OCI-M1 (cell line): ENCODE data around the gene FOLR1.
"Not testable (repeated sequence)": the region's sequence is repeated elsewhere in the genome, so short reads cannot be mapped to it uniquely, and the experiment has no call there.

Source experiments
- DNase-seq: peaks from one replicate; lab custom pipeline; 2025; lab: John Stamatoyannopoulos, UW

FOLR1 gene

DNA sequence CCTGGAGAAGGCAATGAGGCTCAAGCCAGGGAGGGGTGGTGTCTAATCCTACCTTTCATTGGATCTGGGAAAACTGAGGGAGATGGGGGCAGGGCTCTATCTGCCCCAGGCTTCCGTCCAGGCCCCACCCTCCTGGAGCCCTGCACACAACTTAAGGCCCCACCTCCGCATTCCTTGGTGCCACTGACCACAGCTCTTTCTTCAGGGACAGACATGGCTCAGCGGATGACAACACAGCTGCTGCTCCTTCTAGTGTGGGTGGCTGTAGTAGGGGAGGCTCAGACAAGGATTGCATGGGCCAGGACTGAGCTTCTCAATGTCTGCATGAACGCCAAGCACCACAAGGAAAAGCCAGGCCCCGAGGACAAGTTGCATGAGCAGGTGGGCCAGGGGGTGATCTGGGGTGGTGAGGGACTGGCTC is at the start of gene FOLR1:
Gene FOLR1, plus strand, starts transcription at position 180 of the 421 bp plus-strand sequence. Its CDS starts 34 bp downstream, at position 214.
- no peak for DNase-seq

GRCh38 chr11:72142543-72142942 is 49.4 kb upstream of the FOLR1 start:
- DNase-seq = not testable (repeated sequence)

- DNase-seq = no peak
Measured at GRCh38 chr11:72144807-72145565, 47.0 kb upstream of the FOLR1 start.

DNA sequence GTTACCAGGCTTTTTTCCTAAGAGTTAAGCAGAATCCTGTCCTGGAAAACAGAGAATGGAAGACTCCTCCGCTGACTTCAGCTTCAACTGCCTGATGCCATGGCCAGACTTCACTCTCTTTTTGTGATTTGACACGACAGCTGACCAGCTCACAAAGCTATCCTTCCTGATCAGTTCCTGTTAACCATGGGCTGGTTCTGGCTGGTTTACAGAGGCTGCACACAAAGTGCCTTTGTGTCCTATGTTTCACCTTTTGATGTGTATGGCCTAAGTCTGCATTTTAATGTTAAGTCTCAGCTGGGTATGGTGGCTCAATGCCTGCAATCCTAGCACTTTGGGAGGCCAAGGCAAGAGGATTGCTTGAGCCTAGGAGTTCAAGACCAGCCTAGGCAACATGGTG is 45.3 kb upstream of the FOLR1 start:
- peak; percentile 52 for DNase-seq

- DNase-seq = no peak
Measured at GRCh38 chr11:72150882-72151281, 41.1 kb upstream of the FOLR1 start.

DNA sequence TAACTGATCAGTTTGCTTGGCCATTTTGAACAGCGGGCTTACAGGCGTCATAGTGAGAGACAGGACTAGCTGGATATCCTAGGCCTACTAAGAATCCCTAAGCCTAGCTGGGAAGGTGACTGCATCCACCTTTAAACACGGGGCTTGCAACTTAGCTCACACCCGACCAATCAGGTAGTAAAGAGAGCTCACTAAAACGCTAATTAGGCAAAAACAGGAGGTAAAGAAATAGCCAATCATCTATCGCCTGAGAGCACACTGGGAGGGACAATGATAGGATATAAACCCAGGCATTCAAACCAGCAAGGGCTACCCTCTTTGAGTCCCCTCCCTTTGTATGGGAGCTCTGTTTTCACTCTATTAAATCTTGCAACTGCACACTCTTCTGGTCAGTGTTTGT is 38.1 kb upstream of the FOLR1 start:
- not testable (repeated sequence) for DNase-seq

DNA sequence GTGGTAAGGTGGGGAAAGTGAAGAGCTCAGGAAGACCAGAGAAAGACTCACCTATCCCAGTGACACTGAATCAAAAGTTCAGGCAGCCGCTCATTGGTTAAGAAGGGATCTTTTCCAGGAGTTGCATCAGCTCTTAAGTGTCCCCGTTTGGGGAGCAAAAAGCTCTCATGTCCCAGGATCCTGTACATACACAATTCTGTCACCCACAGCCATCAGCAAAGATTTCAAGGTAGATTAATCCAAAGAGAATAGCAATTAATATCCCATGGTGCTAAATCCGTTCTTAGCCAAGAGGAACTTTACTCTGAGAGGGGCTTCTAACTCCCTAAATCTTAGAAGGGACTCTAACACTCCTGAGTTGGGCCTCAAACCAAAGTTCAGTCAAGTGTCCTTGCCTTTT is 37.1 kb upstream of the FOLR1 start:
- peak; percentile 58 for DNase-seq

DNA sequence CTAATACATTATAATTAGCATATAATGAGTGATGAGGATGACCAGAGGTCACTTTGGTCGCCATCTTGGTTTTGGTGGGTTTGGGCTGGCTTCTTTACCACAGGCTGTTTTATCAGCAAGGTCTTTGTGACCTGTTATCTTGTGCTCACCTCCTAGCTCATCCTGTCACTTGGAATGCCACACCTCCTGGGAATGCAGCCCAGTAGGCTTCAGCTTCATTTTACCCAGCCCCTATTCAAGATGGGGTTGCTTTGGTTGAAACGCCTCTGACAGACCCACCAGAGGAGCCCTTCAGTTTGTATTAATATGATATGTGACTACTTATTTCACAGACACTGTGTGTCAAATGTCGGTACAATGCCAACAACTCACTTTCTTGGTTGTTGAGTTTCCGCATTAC is 36.2 kb upstream of the FOLR1 start:
- DNase-seq = no peak

GRCh38 chr11:72157131-72157530 is 34.8 kb upstream of the FOLR1 start:
- DNase-seq = no peak

GRCh38 chr11:72160319-72160718 is 31.6 kb upstream of the FOLR1 start:
- no peak for DNase-seq

DNA sequence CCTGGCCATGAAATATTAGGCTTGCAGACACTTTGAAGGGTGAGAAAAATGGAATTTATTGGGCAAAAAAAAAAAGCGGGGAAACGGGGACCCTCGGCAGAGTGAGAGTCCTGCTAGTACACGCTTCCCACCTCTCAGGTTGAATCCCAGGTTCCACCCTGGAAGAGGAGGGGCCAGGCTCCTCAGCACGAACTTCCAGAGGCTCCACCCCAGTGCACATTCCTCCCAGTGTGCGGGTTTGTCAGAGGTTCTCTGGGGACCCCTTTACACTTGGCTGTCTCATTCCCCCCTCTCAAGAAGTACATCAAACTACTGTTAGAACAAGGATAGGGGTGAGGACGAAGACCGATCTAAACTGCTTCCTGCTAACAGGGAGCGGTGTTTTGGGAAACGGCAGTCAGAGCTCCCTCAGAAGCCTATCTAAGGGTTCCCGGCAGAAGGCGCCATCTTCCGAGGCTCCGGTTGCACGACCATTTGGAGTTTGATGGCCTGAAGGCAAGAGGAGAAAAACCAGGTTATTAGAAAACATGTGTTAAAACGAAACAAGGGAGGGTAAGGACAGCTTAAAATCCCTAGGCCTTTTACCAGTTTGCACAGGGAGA is 28.9 kb upstream of the FOLR1 start:
- DNase-seq = no peak

DNA sequence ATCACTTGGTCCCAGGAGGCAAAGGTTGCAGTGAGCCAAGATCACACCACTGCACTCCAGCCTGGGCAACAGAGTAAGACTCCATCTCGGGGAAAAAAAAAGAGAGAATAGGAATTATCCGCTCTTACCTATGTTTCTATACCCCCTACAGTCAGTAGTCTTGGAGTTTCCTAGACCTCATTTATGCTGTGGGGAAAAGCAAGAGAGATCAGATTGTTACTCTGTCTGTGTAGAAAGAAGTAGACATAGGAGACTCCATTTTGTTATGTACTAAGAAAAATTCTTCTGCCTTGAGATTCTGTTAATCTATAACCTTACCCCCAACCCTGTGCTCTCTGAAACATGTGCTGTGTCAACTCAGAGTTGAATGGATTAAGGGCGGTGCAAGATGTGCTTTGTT is 27.8 kb upstream of the FOLR1 start:
- not testable (repeated sequence) for DNase-seq

DNA sequence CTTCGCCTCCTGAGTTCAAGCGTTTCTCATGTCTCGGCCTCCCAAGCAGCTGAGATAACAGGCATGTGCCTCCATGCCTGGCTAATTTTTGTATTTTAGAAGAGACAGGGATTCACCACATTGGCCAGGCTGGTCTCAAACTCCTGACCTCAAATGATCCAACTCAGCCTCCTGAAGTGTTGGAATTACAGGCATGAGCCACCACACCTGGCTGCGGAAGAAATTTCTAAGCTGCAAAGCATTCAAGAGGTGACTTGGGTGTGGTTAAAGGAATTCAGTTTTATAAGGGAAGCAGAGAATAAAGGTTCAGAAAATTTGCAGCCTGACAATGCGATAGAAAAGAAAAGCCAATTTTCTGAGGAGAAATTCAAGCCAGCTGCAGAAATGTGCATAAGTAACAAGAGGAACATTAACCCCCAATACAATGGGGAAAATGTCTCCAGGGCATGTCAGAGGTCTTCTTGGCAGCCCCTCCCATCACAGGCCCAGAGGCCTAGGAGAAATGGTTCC is 22.8 kb upstream of the FOLR1 start:
- not testable (repeated sequence) for DNase-seq

GRCh38 chr11:72169754-72170153 is 22.2 kb upstream of the FOLR1 start:
- not testable (repeated sequence) for DNase-seq

DNA sequence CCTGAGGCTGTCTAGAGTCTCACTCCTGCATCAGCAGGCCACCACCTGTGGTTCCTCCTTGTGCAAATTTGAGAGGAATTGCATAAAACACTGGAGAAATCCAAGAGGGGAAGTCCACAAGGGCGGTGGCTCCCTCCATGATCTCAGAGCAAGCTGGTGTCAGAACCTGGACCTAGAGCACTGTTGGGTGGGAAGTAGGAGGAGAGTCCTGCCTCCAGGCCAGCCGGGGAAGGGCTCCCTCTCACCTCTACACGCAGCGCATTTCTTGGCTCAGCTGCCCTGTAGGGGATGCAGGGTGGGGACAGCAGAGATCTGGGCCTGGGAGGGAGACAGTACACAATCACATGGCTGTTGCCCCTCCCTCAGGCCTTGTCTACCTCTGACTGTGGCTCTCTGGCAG is 19.9 kb upstream of the FOLR1 start:
- DNase-seq = not testable (repeated sequence)

DNA sequence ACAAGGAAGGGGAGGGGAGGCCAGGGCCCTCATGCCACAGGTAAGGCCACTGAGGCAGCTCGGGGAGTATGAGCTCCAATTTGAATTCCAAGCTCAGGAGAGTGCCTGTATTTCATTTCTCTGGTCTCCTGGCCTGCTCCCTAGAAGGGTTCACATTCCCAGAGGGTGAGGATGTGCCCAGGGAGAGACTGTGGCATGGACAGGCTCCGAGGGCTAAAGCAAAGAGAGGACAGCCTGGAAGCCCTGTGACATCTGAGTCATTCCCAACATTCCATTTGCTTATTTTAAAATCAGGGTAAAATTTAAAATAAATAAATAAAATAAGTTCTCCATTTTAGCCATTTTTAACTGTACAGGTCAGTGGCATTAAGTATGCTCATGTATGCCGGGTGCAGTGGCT is 18.6 kb upstream of the FOLR1 start:
- no peak for DNase-seq

GRCh38 chr11:72174302-72175070 is 17.5 kb upstream of the FOLR1 start:
- DNase-seq = no peak

- no peak for DNase-seq
Measured at GRCh38 chr11:72177656-72178055, 14.3 kb upstream of the FOLR1 start.

DNA sequence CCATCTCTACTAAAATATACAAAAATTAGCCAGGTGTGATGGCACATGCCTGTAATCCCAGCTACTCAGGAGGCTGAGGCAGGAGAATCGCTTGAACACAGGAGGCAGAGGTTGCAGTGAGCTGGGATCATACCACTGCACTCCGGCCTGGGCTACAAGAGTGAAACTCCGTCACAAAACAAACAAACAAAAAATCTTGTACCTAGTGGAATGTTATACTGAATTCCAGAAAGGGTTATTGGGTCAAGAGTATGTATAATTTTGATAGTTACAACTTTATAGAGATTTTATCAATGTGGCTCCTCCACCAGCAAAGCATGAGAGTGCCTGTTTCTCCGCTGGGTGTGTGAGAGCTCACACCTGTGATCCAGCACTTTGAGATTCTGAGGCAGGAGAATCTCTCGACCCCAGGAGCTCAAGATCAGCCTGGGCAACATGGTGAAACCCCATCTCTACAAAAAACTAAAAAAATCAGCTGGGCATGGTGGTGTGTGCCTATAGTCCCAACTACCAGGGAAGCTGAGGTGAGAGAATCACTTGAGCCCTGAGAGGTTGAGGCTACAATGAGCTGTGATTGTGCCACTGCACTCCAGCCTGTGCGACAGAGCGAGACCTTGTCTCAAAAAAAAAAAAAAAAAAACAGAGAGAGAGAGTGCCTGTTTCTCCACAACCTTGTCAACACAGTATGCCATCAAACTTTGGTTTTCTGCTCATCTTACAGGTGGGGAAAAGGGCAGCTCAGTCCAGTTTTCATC is 12.7 kb upstream of the FOLR1 start:
- no peak for DNase-seq

- DNase-seq = no peak
Measured at GRCh38 chr11:72179804-72180396, 12.0 kb upstream of the FOLR1 start.

DNA sequence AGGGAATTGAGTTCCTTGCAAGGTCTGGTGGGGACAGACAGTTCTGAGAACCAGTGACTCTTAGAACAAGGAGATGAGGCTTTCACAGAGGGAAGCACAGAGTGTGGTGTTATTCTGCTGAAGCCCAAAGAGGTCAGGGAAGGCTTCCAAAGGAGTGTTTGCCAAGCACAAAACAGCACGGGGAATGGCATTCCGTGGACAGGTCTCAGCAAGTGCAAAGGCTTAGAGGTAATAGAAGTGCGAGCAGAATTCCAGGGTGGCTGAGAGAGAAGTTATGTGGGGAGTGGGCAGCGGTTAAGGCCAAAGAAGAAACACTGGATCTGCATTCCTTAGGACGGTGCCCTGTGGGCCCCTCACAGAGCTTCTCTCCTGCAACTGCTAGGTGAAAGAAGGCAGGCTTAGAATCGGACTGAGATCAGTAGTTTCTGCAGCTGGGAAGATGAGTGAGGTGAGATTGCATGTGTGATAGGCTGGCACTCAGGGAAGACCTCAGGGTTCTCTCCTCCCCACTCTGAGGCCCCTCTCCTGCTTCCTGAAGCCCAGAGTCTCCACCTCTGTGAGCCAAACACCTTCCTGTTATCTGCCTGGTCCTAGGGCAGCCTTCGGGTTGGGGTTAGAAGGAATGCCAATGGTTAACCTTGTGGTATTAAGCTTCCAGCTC is 10.9 kb upstream of the FOLR1 start:
- not testable (repeated sequence) for DNase-seq
